NT2/D1 (cell line): Measurements from ENCODE around the gene ATMIN.

Experiments
- SUZ12 ChIP-seq: IDR thresholded peaks from 2 replicates; pipeline ENCODE4 v1.6.1; 2011; ENCODE audit not compliant: insufficient read length, insufficient read depth; ENCODE audit errors: extremely low read depth
- YY1 ChIP-seq: IDR thresholded peaks from 2 replicates; pipeline ENCODE4 v1.6.1; 2011; ENCODE audit not compliant: insufficient read length, insufficient read depth
- ZNF274 ChIP-seq: IDR thresholded peaks from 2 replicates; pipeline ENCODE4 v1.6.1; 2011; ENCODE audit warnings: mild to moderate bottlenecking, low read depth, low read length

- TF ChIP-seq YY1 (no peak), ZNF274 (no peak), SUZ12 (no peak)
Measured at GRCh38 chr16:81069063-81069462, 33.4 kb downstream of the ATMIN start.
